Erythroblast (primary cell): ENCODE results near the gene DGKD.

Experiments used
- GATA1 ChIP-seq: IDR thresholded peaks from 2 replicates; pipeline ENCODE4 v1.6.1; 2011; ENCODE audit warnings: low read depth, mild to moderate bottlenecking, control low read depth, low read length, moderate library complexity
- POLR2A ChIP-seq: IDR thresholded peaks from 2 replicates; pipeline ENCODE4 v1.6.1; 2011; ENCODE audit warnings: mild to moderate bottlenecking, low read length

GRCh38 chr2:233343171-233343705 is 11.1 kb upstream of the DGKD start:
- TF ChIP-seq POLR2A (no peak), GATA1 (no peak)
